Measurements from ENCODE around the gene GNLY.

GRCh38 chr2:85668009-85668856 lies 25.9 kb upstream of the GNLY start, which contains the start of gene SFTPB:
- TF ChIP-seq POLR2A (IDR thresholded peaks at IDR 0.05; ENCODE audit: low read depth, low read length): no peak
- TF ChIP-seq TAF1 (IDR thresholded peaks at IDR 0.05; ENCODE audit: borderline replicate concordance, low read depth, low read length): no peak
